H1 (cell line): Measurements from ENCODE around the gene MFN1. TPM values are rescaled to one million over a fixed set of nuclear protein-coding genes. Genes with fewer than 3 reads are reported as not detected.

Experiments
- CTCF ChIA-PET: fragments of 300-600 bp; sonication (Branson Sonifier 250); formaldehyde crosslinking; loops from one replicate; lab custom pipeline; 2021; ENCODE audit not compliant: partially characterized antibody; lab: Charles Lee
- POLR2A ChIA-PET: fragments of 300-600 bp; sonication (Branson Sonifier 250); formaldehyde crosslinking; loops from one replicate; lab custom pipeline; 2021; ENCODE audit warnings: inconsistent platforms; ENCODE audit not compliant: partially characterized antibody; lab: Charles Lee
- DNase-seq, 2 experiments: peaks; one replicate each; pipeline versions ENCODE4 v3.0.0 to v3.0.0-alpha.2; 2010 to 2022; ENCODE audit warnings: low spot score in 2 of 2, low read depth in 1 of 2, mixed read lengths in 1 of 2
- FAIRE-seq: peaks from 2 replicates; lab custom pipeline; 2011; peaks lifted over from hg19 to GRCh38; lab: Jason Lieb, UNC
- H2AFZ ChIP-seq: 2 replicates; pipeline ENCODE4 v1.8.1; 2012; ENCODE audit warnings: low read length, inconsistent platforms
- H2AK5ac ChIP-seq: 2 replicates; pipeline ENCODE4 v1.6.1; 2013; ENCODE audit warnings: low read depth, low read length
- H2BK120ac ChIP-seq: replicated peaks from 2 replicates; pipeline ENCODE3; 2013; ENCODE audit warnings: low read depth, low read length, inconsistent platforms
- H2BK12ac ChIP-seq: 2 replicates; pipeline ENCODE4 v1.6.1; 2013; ENCODE audit warnings: low read depth, low read length
- H2BK15ac ChIP-seq: 2 replicates; pipeline ENCODE4 v1.6.1; 2013; ENCODE audit warnings: low read length
- H2BK20ac ChIP-seq: 2 replicates; pipeline ENCODE4 v1.6.1; 2013; ENCODE audit warnings: low read length
- H2BK5ac ChIP-seq: 2 replicates; pipeline ENCODE4 v1.6.1; 2013; ENCODE audit warnings: low read depth, low read length
- H3K14ac ChIP-seq: 2 replicates; pipeline ENCODE4 v1.6.1; 2013; ENCODE audit warnings: inconsistent platforms; ENCODE audit not compliant: insufficient read length
- H3K18ac ChIP-seq: 2 replicates; pipeline ENCODE4 v1.6.1; 2013; ENCODE audit warnings: low read length; ENCODE audit errors: extremely low read depth
- H3K23ac ChIP-seq: 2 replicates; pipeline ENCODE4 v1.6.1; 2013; ENCODE audit warnings: inconsistent platforms; ENCODE audit not compliant: insufficient read length
- H3K23me2 ChIP-seq: 2 replicates; pipeline ENCODE4 v1.6.1; 2013; ENCODE audit warnings: low read depth, low read length
- H3K27ac ChIP-seq: 2 replicates; pipeline ENCODE4 v1.6.1; 2011; ENCODE audit warnings: low read depth, low read length, inconsistent platforms
- H3K27me3 ChIP-seq, 4 experiments: replicated peaks in 1 of 4; 1 replicate in 1 of 4; 2 replicates in 3 of 4; pipeline versions ENCODE4 v1.6.1 to v1.8.1; 2011 to 2013; ENCODE audit warnings: low read length in 3 of 4, mild to moderate bottlenecking in 3 of 4, inconsistent platforms in 2 of 4, mixed read lengths in 2 of 4, moderate library complexity in 1 of 4; ENCODE audit not compliant: control insufficient read depth in 3 of 4, insufficient read depth in 3 of 4; ENCODE audit errors: extremely low read depth in 1 of 4
- H3K36me3 ChIP-seq, 4 experiments: 2 replicates each; pipeline versions ENCODE4 v1.6.1 to v1.8.1; 2011 to 2013; ENCODE audit warnings: mild to moderate bottlenecking in 4 of 4, low read length in 3 of 4, moderate library complexity in 2 of 4, control low read depth in 1 of 4, inconsistent platforms in 1 of 4; ENCODE audit not compliant: insufficient read depth in 4 of 4, control insufficient read depth in 2 of 4
- H3K4ac ChIP-seq: replicated peaks from 2 replicates; pipeline ENCODE3; 2013; ENCODE audit warnings: low read length, low read depth, mixed read lengths, inconsistent platforms; ENCODE audit not compliant: insufficient read length
- H3K4me1 ChIP-seq, 4 experiments: replicated peaks in 1 of 4; 1 replicate in 1 of 4; 2 replicates in 3 of 4; pipeline versions ENCODE4 v1.6.1 to v1.8.1; 2011 to 2013; ENCODE audit warnings: low read length in 3 of 4, inconsistent platforms in 2 of 4, mixed read lengths in 1 of 4; ENCODE audit not compliant: insufficient read depth in 4 of 4, control insufficient read depth in 3 of 4
- H3K4me2 ChIP-seq, 2 experiments: 2 replicates each; pipeline versions ENCODE4 v1.6.1 to v1.8.1; 2011 to 2013; ENCODE audit warnings: low read depth in 2 of 2, low read length in 2 of 2, control low read depth in 1 of 2, inconsistent platforms in 1 of 2, mild to moderate bottlenecking in 1 of 2; ENCODE audit not compliant: insufficient read depth in 1 of 2
- H3K4me3 ChIP-seq, 4 experiments: fragments of 200-600, 300-600 bp in 1 of 4; sonication (generic), shearing (Covaris generic), sonication (Bioruptor Twin) in 1 of 4; 2 replicates each; pipeline versions ENCODE4 v1.5.1 to v1.8.1; 2011 to 2016; ENCODE audit warnings: low read length in 4 of 4, low read depth in 3 of 4, control low read depth in 2 of 4, inconsistent platforms in 2 of 4, mild to moderate bottlenecking in 2 of 4, mixed read lengths in 1 of 4, moderate library complexity in 1 of 4; ENCODE audit not compliant: insufficient read depth in 2 of 4; ENCODE audit errors: extremely low read depth in 1 of 4
- H3K56ac ChIP-seq: replicated peaks from 2 replicates; pipeline ENCODE3; 2013; ENCODE audit warnings: low read depth, mild to moderate bottlenecking, mixed read lengths, low read length, inconsistent platforms; ENCODE audit not compliant: insufficient read length
- H3K79me1 ChIP-seq: 2 replicates; pipeline ENCODE4 v1.6.1; 2013; ENCODE audit warnings: low read depth, low read length, control low read depth
- H3K79me2 ChIP-seq, 2 experiments: 2 replicates each; pipeline versions ENCODE4 v1.6.1 to v1.8.1; 2012 to 2013; ENCODE audit warnings: low read length in 2 of 2, mild to moderate bottlenecking in 2 of 2, inconsistent platforms in 1 of 2; ENCODE audit not compliant: insufficient read depth in 2 of 2, control insufficient read depth in 1 of 2
- H3K9ac ChIP-seq, 4 experiments: replicated peaks in 1 of 4; 1 replicate in 1 of 4; 2 replicates in 3 of 4; pipeline versions ENCODE4 v1.6.1 to v1.8.1; 2011 to 2013; ENCODE audit warnings: low read depth in 3 of 4, low read length in 3 of 4, control low read depth in 2 of 4, mild to moderate bottlenecking in 2 of 4, moderate library complexity in 2 of 4, inconsistent platforms in 1 of 4; ENCODE audit errors: extremely low read depth in 1 of 4
- H3K9me3 ChIP-seq, 2 experiments: 2 replicates each; pipeline versions ENCODE4 v1.6.1 to v1.8.1; 2012 to 2013; ENCODE audit warnings: mild to moderate bottlenecking in 2 of 2, moderate library complexity in 2 of 2, control low read depth in 1 of 2, inconsistent platforms in 1 of 2, low read depth in 1 of 2, low read length in 1 of 2, mixed read lengths in 1 of 2; ENCODE audit not compliant: insufficient read depth in 2 of 2
- H4K20me1 ChIP-seq, 2 experiments: replicated peaks in 1 of 2; 2 replicates each; pipeline versions ENCODE3 to v1.8.1; 2011 to 2013; ENCODE audit warnings: inconsistent platforms in 2 of 2, low read length in 2 of 2, mild to moderate bottlenecking in 1 of 2; ENCODE audit not compliant: insufficient read depth in 2 of 2, control insufficient read depth in 1 of 2
- H4K5ac ChIP-seq: 2 replicates; pipeline ENCODE4 v1.6.1; 2013; ENCODE audit warnings: low read length, low read depth, mixed read lengths, inconsistent platforms; ENCODE audit not compliant: insufficient read length
- H4K8ac ChIP-seq: 2 replicates; pipeline ENCODE4 v1.8.0; 2013; ENCODE audit warnings: mild to moderate bottlenecking, moderate library complexity, low read length, inconsistent platforms; ENCODE audit not compliant: insufficient read depth; ENCODE audit errors: extremely low read depth
- H4K91ac ChIP-seq: replicated peaks from 2 replicates; pipeline ENCODE3; 2013; ENCODE audit warnings: low read length, mixed read lengths, inconsistent platforms; ENCODE audit not compliant: insufficient read length
- ASH2L ChIP-seq: fragments of 200-600, 300-600 bp; sonication (generic); IDR thresholded peaks from one replicate; pipeline ENCODE4 v1.7.1; 2017; ENCODE audit warnings: low read length
- BACH1 ChIP-seq: IDR thresholded peaks from 2 replicates; pipeline ENCODE4 v1.6.1; 2012; ENCODE audit warnings: low read length, improper control_type of control experiment
- GABPA ChIP-seq: IDR thresholded peaks from 2 replicates; pipeline ENCODE4 v1.6.1; 2011; ENCODE audit warnings: mild to moderate bottlenecking, low read length, moderate library complexity, borderline replicate concordance; ENCODE audit not compliant: insufficient read depth
- JUN ChIP-seq: IDR thresholded peaks from 2 replicates; pipeline ENCODE4 v1.6.1; 2011; ENCODE audit warnings: low read depth, mild to moderate bottlenecking, improper control_type of control experiment, low read length
- RXRA ChIP-seq: IDR thresholded peaks from 2 replicates; pipeline ENCODE4 v1.6.1; 2011; ENCODE audit warnings: low read depth, mild to moderate bottlenecking, low read length, moderate library complexity; ENCODE audit not compliant: insufficient read depth
- TCF12 ChIP-seq: IDR thresholded peaks from 2 replicates; pipeline ENCODE4 v1.6.1; 2011; ENCODE audit warnings: low read depth, mild to moderate bottlenecking, low read length
- TEAD4 ChIP-seq: IDR thresholded peaks from 2 replicates; pipeline ENCODE4 v1.6.1; 2012; ENCODE audit warnings: low read depth, low read length, inconsistent platforms, mixed read lengths
- YY1 ChIP-seq: IDR thresholded peaks from 2 replicates; pipeline ENCODE4 v1.6.1; 2011; ENCODE audit warnings: low read depth, mild to moderate bottlenecking, low read length
- WGBS, 2 experiments: shearing (Covaris generic) in 1 of 2; methylation state at CpG; one replicate each; pipeline versions ENCODE4 v1.1.6 to v1.1.7; 2013 to 2015; ENCODE audit warnings: low lambda C conversion rate in 2 of 2, mixed read lengths in 2 of 2, inconsistent platforms in 1 of 2, low coverage in 1 of 2, missing lambda C conversion rate in 1 of 2; ENCODE audit not compliant: insufficient replicate concordance in 2 of 2, insufficient coverage in 1 of 2, insufficient read length in 1 of 2; ENCODE audit errors: extremely low coverage in 1 of 2, missing lambda C conversion rate in 1 of 2; 5-methylcytosine and 5-hydroxymethylcytosine counted together
- polyA plus RNA-seq, 7 experiments: library from polyadenylated mRNA; depleted of rRNA in 3 of 7; stranded (reverse) in 5 of 7; unstranded in 2 of 7; fragments of >200 nt in 5 of 7; fragments of 200-250 nt in 2 of 7; gene quantifications; 1 replicate in 5 of 7; 2 replicates in 1 of 7; 4 replicates in 1 of 7; pipeline versions ENCODE4 v1.2.1 to v1.2.3, GENCODE V29; 2011 to 2013; ENCODE audit warnings: missing spikeins in 2 of 7, mixed read lengths in 2 of 7
- total RNA-seq: library from RNA; stranded (reverse); fragmentation: NEBNext Ultra II Directional; extraction: Animal tissue kit (Norgen Biotek cat#: 25700); gene quantifications from 2 replicates; pipeline ENCODE4 v1.2.1, GENCODE V29; 2021
- TF ChIP-seq, protein P1 (sequence below): IDR thresholded peaks from 2 replicates; pipeline ENCODE4 v1.6.1; 2012; ENCODE audit warnings: low read length, inconsistent platforms

Gene MFN1
- total and polyA plus RNA-seq, 2 of the 8 experiments (the other 6 are each of a cell fraction or from before 2014, with no cell fraction given) = 9.1 to 35.6 TPM

DNA sequence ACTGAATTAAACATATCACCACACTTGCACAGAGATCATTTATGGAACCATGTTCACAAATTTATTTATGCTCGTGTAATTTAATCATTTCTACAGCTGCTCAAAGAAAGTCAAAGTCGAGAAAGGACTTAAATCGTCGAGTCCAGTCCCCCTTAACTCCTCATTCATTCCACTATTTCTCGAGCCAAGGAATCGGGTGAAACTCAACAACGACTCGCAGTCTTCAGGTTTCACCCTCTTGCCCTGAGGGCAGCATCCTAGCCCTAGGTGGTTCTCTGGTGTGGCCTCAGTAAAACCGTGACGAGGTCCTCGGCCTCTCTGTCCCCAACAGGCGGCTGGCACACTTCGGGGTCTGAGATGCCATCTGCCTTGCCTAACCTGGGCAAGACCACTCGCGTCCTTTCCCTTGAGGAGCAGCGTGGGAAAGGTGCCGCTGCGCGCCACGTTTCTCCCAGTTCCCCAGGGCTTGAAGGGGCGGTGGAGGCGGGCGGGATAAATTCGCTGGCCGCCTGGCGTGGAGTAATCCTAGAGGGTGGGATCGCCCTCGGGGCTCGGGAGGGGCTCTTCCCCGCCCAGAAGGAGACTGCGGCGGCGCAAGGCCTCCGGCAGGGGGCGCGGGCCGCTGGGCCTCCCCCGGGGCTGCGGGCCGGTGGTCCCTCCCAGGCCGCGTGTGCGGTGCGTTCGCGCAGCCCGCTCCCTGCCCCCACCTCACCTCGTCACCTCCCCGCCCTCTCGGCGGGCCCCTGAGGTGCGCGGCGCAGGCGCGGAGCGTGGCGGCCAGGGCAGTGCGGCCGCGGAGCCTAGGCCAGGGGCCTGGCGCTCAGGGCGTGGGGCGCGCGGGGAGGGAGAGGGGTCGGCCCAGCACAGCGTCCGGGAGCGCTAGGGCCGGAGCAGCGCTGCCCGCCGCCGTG, 25.0 kb upstream of the MFN1 start, which contains the start of gene ZNF639:
Gene ZNF639, plus strand, starts transcription at position 746 of the 911 bp plus-strand sequence. CDS start 5,263 bp downstream, outside the sequence.
- peaks cover 0 to 6% (median 3%) of the 10 kb centered on the region in 4 experiments; a peak in 4 of 7 replicates for H3K4me1 ChIP-seq
- no peaks in the 10 kb centered on the region for H3K79me1 ChIP-seq
- FAIRE-seq = no peak
- no peak within 1 kb of the TSS for H2BK120ac ChIP-seq
- peaks cover 9 to 39% of the 10 kb centered on the region in 2 experiments for H3K79me2 ChIP-seq
- H3K27me3 ChIP-seq = no peaks in the 10 kb centered on the region
- H2AK5ac ChIP-seq = no peak within 1 kb of the TSS
- H2BK15ac ChIP-seq = 0 out of 2 replicates have a peak within 1 kb of the TSS, but pooled peaks have one; percentile 72
- H3K18ac ChIP-seq = peak within 1 kb of the TSS; percentile 98
- H3K4ac ChIP-seq = no peak within 1 kb of the TSS
- peaks cover 1 to 2% of the 10 kb centered on the region in 2 experiments for H4K20me1 ChIP-seq
- no peaks in the 10 kb centered on the region for H3K9me3 ChIP-seq
- H3K14ac ChIP-seq = no peak within 1 kb of the TSS
- peak within 1 kb of the TSS; percentile 97 for H2AFZ ChIP-seq
- peak within 1 kb of the TSS; percentile 65 to 90 (median 72) for H3K4me3 ChIP-seq
- POLR2A ChIA-PET = interaction anchor here (1.0 to 2.4 kb wide), 6 partner anchors 8 to 330 kb away, joined by 3 to 9 read pairs (median 5); partner anchors contain the start of genes GNB4, MFN1 and USP13
- no peak within 1 kb of the TSS for H3K23ac ChIP-seq
- H4K8ac ChIP-seq = peak within 1 kb of the TSS; percentile 95
- no peak within 1 kb of the TSS for H2BK20ac ChIP-seq
- peak within 1 kb of the TSS; percentile 60 for H3K56ac ChIP-seq
- peak within 1 kb of the TSS; percentile 67 for H4K5ac ChIP-seq
- DNase-seq = peak; percentile 77 to 90
- H3K27ac ChIP-seq = peak within 1 kb of the TSS; percentile 81
- peak within 1 kb of the TSS; percentile 58 for H4K91ac ChIP-seq
- peaks cover 0 to 11% (median 0%) of the 10 kb centered on the region in 4 experiments; a peak in 2 of 8 replicates for H3K36me3 ChIP-seq
- peak within 1 kb of the TSS; percentile 64; the same call in 1 of the 2 replicates for H2BK5ac ChIP-seq
- H2BK12ac ChIP-seq = peak within 1 kb of the TSS; percentile 64; the same call in 1 of the 2 replicates
- H3K9ac ChIP-seq = peak within 1 kb of the TSS; percentile 81 to 89 (median 88)
- CTCF ChIA-PET = interaction anchor here (0.9 to 9.6 kb wide), 43 partner anchors 8 to 886 kb away, joined by 3 to 81 read pairs (median 5); partner anchors contain the start of genes PIK3CA and ZMAT3
- H3K4me2 ChIP-seq = peak within 1 kb of the TSS; percentile 72 to 98
- WGBS, 2 experiments = 8% methylated on average over 26 of the region's 75 CpGs; no CpG with 5 or more reads in 1 of the 2 experiments
- peaks cover 4% of the 10 kb centered on the region; the same call in 1 of the 2 replicates for H3K23me2 ChIP-seq
- TF ChIP-seq, protein P1, sequence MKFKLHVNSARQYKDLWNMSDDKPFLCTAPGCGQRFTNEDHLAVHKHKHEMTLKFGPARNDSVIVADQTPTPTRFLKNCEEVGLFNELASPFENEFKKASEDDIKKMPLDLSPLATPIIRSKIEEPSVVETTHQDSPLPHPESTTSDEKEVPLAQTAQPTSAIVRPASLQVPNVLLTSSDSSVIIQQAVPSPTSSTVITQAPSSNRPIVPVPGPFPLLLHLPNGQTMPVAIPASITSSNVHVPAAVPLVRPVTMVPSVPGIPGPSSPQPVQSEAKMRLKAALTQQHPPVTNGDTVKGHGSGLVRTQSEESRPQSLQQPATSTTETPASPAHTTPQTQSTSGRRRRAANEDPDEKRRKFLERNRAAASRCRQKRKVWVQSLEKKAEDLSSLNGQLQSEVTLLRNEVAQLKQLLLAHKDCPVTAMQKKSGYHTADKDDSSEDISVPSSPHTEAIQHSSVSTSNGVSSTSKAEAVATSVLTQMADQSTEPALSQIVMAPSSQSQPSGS = 0 out of 2 replicates have a peak, but pooled peaks have one; percentile 37
- TF ChIP-seq BACH1 = 0 out of 2 replicates have a peak, but pooled peaks have one; percentile 1
- TF ChIP-seq ASH2L = peak; percentile 53
- no peak for TF ChIP-seq TCF12
- no peak for TF ChIP-seq YY1
- no peak for TF ChIP-seq RXRA
- TF ChIP-seq JUN = no peak
- no peak for TF ChIP-seq TEAD4
- no peak for TF ChIP-seq GABPA
